Occipital lobe (tissue), 2 donors: ENCODE data around the gene NPHS1. TPM values are rescaled to one million over a fixed set of nuclear protein-coding genes. Genes with fewer than 3 reads are reported as not detected.

Experiments
- small RNA-seq: library from RNA; depleted of rRNA; stranded (forward); fragments of <200 nt; gene quantifications from one replicate; pipeline ENCODE3, GENCODE V24; 2014
- total RNA-seq: library from RNA; depleted of rRNA; stranded (reverse); fragments of >200 nt; gene quantifications from one replicate; pipeline ENCODE4 v1.2.3, GENCODE V29; 2014

Gene NPHS1
- total RNA-seq, 1 donor from 2014 or later: 1.2 TPM

Small RNAs within 50 kb of the gene (small RNA-seq; reads per million reads assigned to genes)
- not detected for gene RN7SL402P

Other genes with a start within 250 kb of the NPHS1 start
- gene HAUS5, start 239.8 kb downstream of the NPHS1 start, total RNA-seq: 6.4 TPM
- gene RBM42, start 223.5 kb downstream of the NPHS1 start, total RNA-seq: 16.7 TPM
- gene ETV2, start 210.8 kb downstream of the NPHS1 start, total RNA-seq: 1.1 TPM
- 119 TPM for gene COX6B1, start 204.2 kb downstream of the NPHS1 start, total RNA-seq
- not detected for gene UPK1A, start 186.0 kb downstream of the NPHS1 start, total RNA-seq
- gene ZBTB32, start 147.9 kb downstream of the NPHS1 start, total RNA-seq: not detected
- 3.0 TPM for gene KMT2B, start 134.5 kb downstream of the NPHS1 start, total RNA-seq
- gene IGFLR1, start 110.1 kb downstream of the NPHS1 start, total RNA-seq: 0.47 TPM
- gene U2AF1L4, start 107.1 kb downstream of the NPHS1 start, total RNA-seq: 8.7 TPM
- 7.2 TPM for gene PSENEN, start 106.9 kb downstream of the NPHS1 start, total RNA-seq
- 8.3 TPM for gene LIN37, start 103.9 kb downstream of the NPHS1 start, total RNA-seq
- gene HSPB6, start 95.5 kb downstream of the NPHS1 start, total RNA-seq: 0.31 TPM
- 1.9 TPM for gene PROSER3, start 94.3 kb downstream of the NPHS1 start, total RNA-seq
- gene ARHGAP33, start 76.9 kb downstream of the NPHS1 start, total RNA-seq: 85.5 TPM
- not detected for gene PRODH2, start 39.7 kb downstream of the NPHS1 start, total RNA-seq
- 0.94 TPM for gene KIRREL2, start 4.4 kb upstream of the NPHS1 start, total RNA-seq
- gene APLP1, start 16.1 kb upstream of the NPHS1 start, total RNA-seq: 179 TPM
- 3.0 TPM for gene NFKBID, start 48.0 kb upstream of the NPHS1 start, total RNA-seq
- not detected for gene HCST, start 50.0 kb upstream of the NPHS1 start, total RNA-seq
- gene TYROBP, start 55.8 kb upstream of the NPHS1 start, total RNA-seq: 3.1 TPM
- 10.5 TPM for gene LRFN3, start 83.9 kb upstream of the NPHS1 start, total RNA-seq
- gene SDHAF1, start 142.7 kb upstream of the NPHS1 start, total RNA-seq: 10.6 TPM
- not detected for gene SYNE4, start 156.3 kb upstream of the NPHS1 start, total RNA-seq
- gene ALKBH6, start 161.7 kb upstream of the NPHS1 start, total RNA-seq: 5.3 TPM
- 27.1 TPM for gene CLIP3, start 180.4 kb upstream of the NPHS1 start, total RNA-seq
- gene THAP8, start 201.8 kb upstream of the NPHS1 start, total RNA-seq: 1.9 TPM
- 0.78 TPM for gene WDR62, start 202.4 kb upstream of the NPHS1 start, total RNA-seq